GM12878 (cell line): ENCODE measurements around the gene MGP.

Experiments used
- BCLAF1 ChIP-seq: fragments of 450-650 bp; IDR thresholded peaks from 2 replicates; pipeline ENCODE4 v1.6.1; 2017; ENCODE audit warnings: antibody characterized with exemption, mild to moderate bottlenecking, moderate library complexity
- CTCF ChIP-seq, 3 experiments: IDR thresholded peaks in 2 of 3; conservative IDR thresholded peaks in 1 of 3; 2 replicates each; pipeline ENCODE4 v1.5.1; 2011; ENCODE audit warnings: low read depth in 3 of 3, low read length in 3 of 3, mild to moderate bottlenecking in 3 of 3, control low read depth in 2 of 3, moderate library complexity in 2 of 3, inconsistent platforms in 1 of 3, mixed read lengths in 1 of 3; ENCODE audit not compliant: control insufficient read depth in 2 of 3, insufficient read depth in 1 of 3; ENCODE audit errors: extremely low read depth in 1 of 3
- ESRRA ChIP-seq: IDR thresholded peaks from 2 replicates; pipeline ENCODE4 v1.6.1; 2012; ENCODE audit warnings: mild to moderate bottlenecking, low read length, improper control_type of control experiment
- NFIC ChIP-seq: IDR thresholded peaks from 2 replicates; pipeline ENCODE4 v1.6.1; 2012; ENCODE audit warnings: low read depth, mild to moderate bottlenecking, inconsistent platforms, low read length, moderate library complexity
- NFYA ChIP-seq: IDR thresholded peaks from 2 replicates; pipeline ENCODE4 v1.6.1; 2011; ENCODE audit warnings: low read depth, mild to moderate bottlenecking, low read length, improper control_type of control experiment, borderline replicate concordance
- POLR2A ChIP-seq: IDR thresholded peaks from 2 replicates; pipeline ENCODE4 v1.6.1; 2011; ENCODE audit warnings: low read depth, mild to moderate bottlenecking, low read length
- POLR2AphosphoS5 ChIP-seq: IDR thresholded peaks from 2 replicates; pipeline ENCODE4 v1.6.1; 2011; ENCODE audit warnings: mild to moderate bottlenecking, low read length, inconsistent platforms
- ZNF274 ChIP-seq: IDR thresholded peaks from one replicate; pipeline ENCODE4 v1.8.0; 2011; ENCODE audit not compliant: insufficient read length, insufficient read depth

- TF ChIP-seq ZNF274 (no peak), ESRRA (no peak), NFIC (no peak), BCLAF1 (no peak), POLR2A (no peak), NFYA (no peak), POLR2AphosphoS5 (no peak), CTCF (IDR thresholded peaks at IDR 0.05 in 2 of 3, conservative IDR thresholded peaks at IDR 0.05 in 1 of 3; ENCODE audit: control insufficient read depth in 2 of 3, extremely low read depth in 1 of 3, insufficient read depth in 1 of 3, low read depth in 3 of 3, low read length in 3 of 3) (no peak)
Measured at GRCh38 chr12:14878488-14878887, 7.2 kb downstream of the MGP start.
